Spleen (tissue), 7 donors: Measurements from ENCODE around the gene DNAJC30.
"Not testable (repeated sequence)": the region's sequence is repeated elsewhere in the genome, so short reads cannot be mapped to it uniquely, and the experiment has no call there.

ENCODE experiments used
- CTCF ChIP-seq, 11 experiments: fragments of 200-600 bp in 7 of 11; fragments of 450-650 bp in 4 of 11; sonication (generic) in 4 of 11; IDR thresholded peaks in 8 of 11; conservative IDR thresholded peaks in 3 of 11; 1 replicate in 7 of 11; 2 replicates in 4 of 11; pipeline versions ENCODE4 v1.4.0 to v1.8.0; 2016 to 2021; ENCODE audit warnings: antibody characterized with exemption in 11 of 11, inconsistent platforms in 4 of 11, mild to moderate bottlenecking in 1 of 11
- POLR2A ChIP-seq, 3 donors: fragments of 450-650 bp; IDR thresholded peaks; one replicate each; pipeline ENCODE4 v1.5.1; 2017; ENCODE audit warnings: antibody characterized with exemption in 3 of 3, mild to moderate bottlenecking in 1 of 3
- POLR2AphosphoS5 ChIP-seq, 3 donors: sonication (generic); formaldehyde crosslinking; IDR thresholded peaks; one replicate each; pipeline ENCODE4 v1.5.1; 2017; ENCODE audit warnings: antibody characterized with exemption in 3 of 3
- donor health status: DM: no; HTN: no; CAD: no; lungs with moderate emphysema.
- donor health status: DM: no; HTN: no; CAD: no.
- donor health status: DM: no; HTN: no; CAD: no.

- TF ChIP-seq CTCF (IDR thresholded peaks at IDR 0.05 in 8 of 11, conservative IDR thresholded peaks at IDR 0.05 in 3 of 11); POLR2A (IDR thresholded peaks at IDR 0.05); POLR2AphosphoS5 (IDR thresholded peaks at IDR 0.05): not testable (repeated sequence)
Measured at GRCh38 chr7:73720443-73720842, 37.2 kb upstream of the DNAJC30 start.
